H1 (cell line): Measurements from ENCODE around the gene SLC43A1. TPM values are rescaled to one million over a fixed set of nuclear protein-coding genes. Genes with fewer than 3 reads are reported as not detected.
A peak's percentile ranks its signal among the peaks of the same experiment; 100 is the strongest.

ENCODE experiments used
- CTCF ChIA-PET: fragments of 300-600 bp; sonication (Branson Sonifier 250); formaldehyde crosslinking; loops from one replicate; lab custom pipeline; 2021; ENCODE audit not compliant: partially characterized antibody; lab: Charles Lee
- POLR2A ChIA-PET: fragments of 300-600 bp; sonication (Branson Sonifier 250); formaldehyde crosslinking; loops from one replicate; lab custom pipeline; 2021; ENCODE audit warnings: inconsistent platforms; ENCODE audit not compliant: partially characterized antibody; lab: Charles Lee
- DNase-seq, 2 experiments: peaks; one replicate each; pipeline versions ENCODE4 v3.0.0 to v3.0.0-alpha.2; 2010 to 2022; ENCODE audit warnings: low spot score in 2 of 2, low read depth in 1 of 2, mixed read lengths in 1 of 2
- FAIRE-seq: peaks from 2 replicates; lab custom pipeline; 2011; peaks lifted over from hg19 to GRCh38; lab: Jason Lieb, UNC
- H2AFZ ChIP-seq: 2 replicates; pipeline ENCODE4 v1.8.1; 2012; ENCODE audit warnings: low read length, inconsistent platforms
- H2AK5ac ChIP-seq: 2 replicates; pipeline ENCODE4 v1.6.1; 2013; ENCODE audit warnings: low read depth, low read length
- H2BK120ac ChIP-seq: replicated peaks from 2 replicates; pipeline ENCODE3; 2013; ENCODE audit warnings: low read depth, low read length, inconsistent platforms
- H2BK12ac ChIP-seq: 2 replicates; pipeline ENCODE4 v1.6.1; 2013; ENCODE audit warnings: low read depth, low read length
- H2BK15ac ChIP-seq: 2 replicates; pipeline ENCODE4 v1.6.1; 2013; ENCODE audit warnings: low read length
- H2BK20ac ChIP-seq: 2 replicates; pipeline ENCODE4 v1.6.1; 2013; ENCODE audit warnings: low read length
- H2BK5ac ChIP-seq: 2 replicates; pipeline ENCODE4 v1.6.1; 2013; ENCODE audit warnings: low read depth, low read length
- H3K14ac ChIP-seq: 2 replicates; pipeline ENCODE4 v1.6.1; 2013; ENCODE audit warnings: inconsistent platforms; ENCODE audit not compliant: insufficient read length
- H3K18ac ChIP-seq: 2 replicates; pipeline ENCODE4 v1.6.1; 2013; ENCODE audit warnings: low read length; ENCODE audit errors: extremely low read depth
- H3K23ac ChIP-seq: 2 replicates; pipeline ENCODE4 v1.6.1; 2013; ENCODE audit warnings: inconsistent platforms; ENCODE audit not compliant: insufficient read length
- H3K23me2 ChIP-seq: 2 replicates; pipeline ENCODE4 v1.6.1; 2013; ENCODE audit warnings: low read depth, low read length
- H3K27ac ChIP-seq: 2 replicates; pipeline ENCODE4 v1.6.1; 2011; ENCODE audit warnings: low read depth, low read length, inconsistent platforms
- H3K27me3 ChIP-seq, 4 experiments: replicated peaks in 1 of 4; 1 replicate in 1 of 4; 2 replicates in 3 of 4; pipeline versions ENCODE4 v1.6.1 to v1.8.1; 2011 to 2013; ENCODE audit warnings: low read length in 3 of 4, mild to moderate bottlenecking in 3 of 4, inconsistent platforms in 2 of 4, mixed read lengths in 2 of 4, moderate library complexity in 1 of 4; ENCODE audit not compliant: control insufficient read depth in 3 of 4, insufficient read depth in 3 of 4; ENCODE audit errors: extremely low read depth in 1 of 4
- H3K36me3 ChIP-seq, 4 experiments: 2 replicates each; pipeline versions ENCODE4 v1.6.1 to v1.8.1; 2011 to 2013; ENCODE audit warnings: mild to moderate bottlenecking in 4 of 4, low read length in 3 of 4, moderate library complexity in 2 of 4, control low read depth in 1 of 4, inconsistent platforms in 1 of 4; ENCODE audit not compliant: insufficient read depth in 4 of 4, control insufficient read depth in 2 of 4
- H3K4ac ChIP-seq: replicated peaks from 2 replicates; pipeline ENCODE3; 2013; ENCODE audit warnings: low read length, low read depth, mixed read lengths, inconsistent platforms; ENCODE audit not compliant: insufficient read length
- H3K4me1 ChIP-seq, 4 experiments: replicated peaks in 1 of 4; 1 replicate in 1 of 4; 2 replicates in 3 of 4; pipeline versions ENCODE4 v1.6.1 to v1.8.1; 2011 to 2013; ENCODE audit warnings: low read length in 3 of 4, inconsistent platforms in 2 of 4, mixed read lengths in 1 of 4; ENCODE audit not compliant: insufficient read depth in 4 of 4, control insufficient read depth in 3 of 4
- H3K4me2 ChIP-seq, 2 experiments: 2 replicates each; pipeline versions ENCODE4 v1.6.1 to v1.8.1; 2011 to 2013; ENCODE audit warnings: low read depth in 2 of 2, low read length in 2 of 2, control low read depth in 1 of 2, inconsistent platforms in 1 of 2, mild to moderate bottlenecking in 1 of 2; ENCODE audit not compliant: insufficient read depth in 1 of 2
- H3K4me3 ChIP-seq, 4 experiments: fragments of 200-600, 300-600 bp in 1 of 4; sonication (generic), shearing (Covaris generic), sonication (Bioruptor Twin) in 1 of 4; 2 replicates each; pipeline versions ENCODE4 v1.5.1 to v1.8.1; 2011 to 2016; ENCODE audit warnings: low read length in 4 of 4, low read depth in 3 of 4, control low read depth in 2 of 4, inconsistent platforms in 2 of 4, mild to moderate bottlenecking in 2 of 4, mixed read lengths in 1 of 4, moderate library complexity in 1 of 4; ENCODE audit not compliant: insufficient read depth in 2 of 4; ENCODE audit errors: extremely low read depth in 1 of 4
- H3K56ac ChIP-seq: replicated peaks from 2 replicates; pipeline ENCODE3; 2013; ENCODE audit warnings: low read depth, mild to moderate bottlenecking, mixed read lengths, low read length, inconsistent platforms; ENCODE audit not compliant: insufficient read length
- H3K79me1 ChIP-seq: 2 replicates; pipeline ENCODE4 v1.6.1; 2013; ENCODE audit warnings: low read depth, low read length, control low read depth
- H3K79me2 ChIP-seq, 2 experiments: 2 replicates each; pipeline versions ENCODE4 v1.6.1 to v1.8.1; 2012 to 2013; ENCODE audit warnings: low read length in 2 of 2, mild to moderate bottlenecking in 2 of 2, inconsistent platforms in 1 of 2; ENCODE audit not compliant: insufficient read depth in 2 of 2, control insufficient read depth in 1 of 2
- H3K9ac ChIP-seq, 4 experiments: replicated peaks in 1 of 4; 1 replicate in 1 of 4; 2 replicates in 3 of 4; pipeline versions ENCODE4 v1.6.1 to v1.8.1; 2011 to 2013; ENCODE audit warnings: low read depth in 3 of 4, low read length in 3 of 4, control low read depth in 2 of 4, mild to moderate bottlenecking in 2 of 4, moderate library complexity in 2 of 4, inconsistent platforms in 1 of 4; ENCODE audit errors: extremely low read depth in 1 of 4
- H3K9me3 ChIP-seq, 2 experiments: 2 replicates each; pipeline versions ENCODE4 v1.6.1 to v1.8.1; 2012 to 2013; ENCODE audit warnings: mild to moderate bottlenecking in 2 of 2, moderate library complexity in 2 of 2, control low read depth in 1 of 2, inconsistent platforms in 1 of 2, low read depth in 1 of 2, low read length in 1 of 2, mixed read lengths in 1 of 2; ENCODE audit not compliant: insufficient read depth in 2 of 2
- H4K20me1 ChIP-seq, 2 experiments: replicated peaks in 1 of 2; 2 replicates each; pipeline versions ENCODE3 to v1.8.1; 2011 to 2013; ENCODE audit warnings: inconsistent platforms in 2 of 2, low read length in 2 of 2, mild to moderate bottlenecking in 1 of 2; ENCODE audit not compliant: insufficient read depth in 2 of 2, control insufficient read depth in 1 of 2
- H4K5ac ChIP-seq: 2 replicates; pipeline ENCODE4 v1.6.1; 2013; ENCODE audit warnings: low read length, low read depth, mixed read lengths, inconsistent platforms; ENCODE audit not compliant: insufficient read length
- H4K8ac ChIP-seq: 2 replicates; pipeline ENCODE4 v1.8.0; 2013; ENCODE audit warnings: mild to moderate bottlenecking, moderate library complexity, low read length, inconsistent platforms; ENCODE audit not compliant: insufficient read depth; ENCODE audit errors: extremely low read depth
- H4K91ac ChIP-seq: replicated peaks from 2 replicates; pipeline ENCODE3; 2013; ENCODE audit warnings: low read length, mixed read lengths, inconsistent platforms; ENCODE audit not compliant: insufficient read length
- CBX8 ChIP-seq: fragments of 300-800, 300-1000 bp; sonication (generic); IDR thresholded peaks from 2 replicates; pipeline ENCODE4 v1.7.1; 2016; ENCODE audit warnings: low read depth, low read length, borderline replicate concordance
- CTBP2 ChIP-seq: IDR thresholded peaks from 2 replicates; pipeline ENCODE4 v1.7.0; 2011; ENCODE audit warnings: borderline replicate concordance, mild to moderate bottlenecking, moderate library complexity, mixed read lengths, low read length; ENCODE audit not compliant: insufficient read depth, insufficient read length
- JUN ChIP-seq: IDR thresholded peaks from 2 replicates; pipeline ENCODE4 v1.6.1; 2011; ENCODE audit warnings: low read depth, mild to moderate bottlenecking, improper control_type of control experiment, low read length
- KDM4A ChIP-seq: IDR thresholded peaks from one replicate; pipeline ENCODE4 v1.7.1; 2012; ENCODE audit warnings: low read depth, mild to moderate bottlenecking, moderate library complexity, low read length, inconsistent platforms; ENCODE audit not compliant: severe bottlenecking
- NANOG ChIP-seq: IDR thresholded peaks from 2 replicates; pipeline ENCODE4 v1.6.1; 2011; ENCODE audit warnings: low read length, low read depth, mild to moderate bottlenecking, inconsistent platforms; ENCODE audit not compliant: insufficient read depth, poor library complexity, severe bottlenecking
- SP1 ChIP-seq: IDR thresholded peaks from 2 replicates; pipeline ENCODE4 v1.6.1; 2011; ENCODE audit warnings: low read depth, low read length
- SRF ChIP-seq: IDR thresholded peaks from 2 replicates; pipeline ENCODE4 v1.6.1; 2011; ENCODE audit warnings: mild to moderate bottlenecking, low read depth, low read length, moderate library complexity
- TAF1 ChIP-seq: IDR thresholded peaks from 2 replicates; pipeline ENCODE4 v1.6.1; 2011; ENCODE audit warnings: mild to moderate bottlenecking, low read depth, low read length
- WGBS, 2 experiments: shearing (Covaris generic) in 1 of 2; methylation state at CpG; one replicate each; pipeline versions ENCODE4 v1.1.6 to v1.1.7; 2013 to 2015; ENCODE audit warnings: low lambda C conversion rate in 2 of 2, mixed read lengths in 2 of 2, inconsistent platforms in 1 of 2, low coverage in 1 of 2, missing lambda C conversion rate in 1 of 2; ENCODE audit not compliant: insufficient replicate concordance in 2 of 2, insufficient coverage in 1 of 2, insufficient read length in 1 of 2; ENCODE audit errors: extremely low coverage in 1 of 2, missing lambda C conversion rate in 1 of 2; 5-methylcytosine and 5-hydroxymethylcytosine counted together
- polyA plus RNA-seq, 7 experiments: library from polyadenylated mRNA; depleted of rRNA in 3 of 7; stranded (reverse) in 5 of 7; unstranded in 2 of 7; fragments of >200 nt in 5 of 7; fragments of 200-250 nt in 2 of 7; gene quantifications; 1 replicate in 5 of 7; 2 replicates in 1 of 7; 4 replicates in 1 of 7; pipeline versions ENCODE4 v1.2.1 to v1.2.3, GENCODE V29; 2011 to 2013; ENCODE audit warnings: missing spikeins in 2 of 7, mixed read lengths in 2 of 7
- total RNA-seq: library from RNA; stranded (reverse); fragmentation: NEBNext Ultra II Directional; extraction: Animal tissue kit (Norgen Biotek cat#: 25700); gene quantifications from 2 replicates; pipeline ENCODE4 v1.2.1, GENCODE V29; 2021
- TF ChIP-seq, protein P1 (sequence below): IDR thresholded peaks from 2 replicates; pipeline ENCODE4 v1.6.1; 2011; ENCODE audit warnings: low read depth, mild to moderate bottlenecking, low read length; ENCODE audit not compliant: insufficient read depth

SLC43A1 gene
- total and polyA plus RNA-seq, 2 of the 8 experiments (the other 6 are each of a cell fraction or from before 2014, with no cell fraction given), result 34.5 to 58.0 TPM

DNA sequence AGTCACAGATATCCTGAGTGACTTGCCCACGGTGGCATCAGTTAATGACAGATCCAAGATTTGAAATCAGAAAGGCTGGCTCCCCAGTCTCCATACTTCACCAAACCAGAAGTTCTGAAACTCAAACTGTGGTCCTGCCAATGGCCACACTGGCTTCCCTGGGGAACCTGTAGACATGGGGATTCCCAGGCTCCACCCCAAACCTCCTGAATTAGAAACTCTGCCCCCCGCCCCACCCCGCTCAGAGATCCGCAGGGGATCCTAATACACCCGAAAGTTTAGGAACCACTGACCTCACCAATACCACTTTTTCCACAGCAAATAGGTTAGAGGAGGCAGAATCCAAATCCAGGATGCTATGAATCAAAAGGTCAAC is 39.8 kb downstream of the SLC43A1 start:
- POLR2A ChIA-PET, result interaction anchor here (1.3 to 11.2 kb wide), 3 partner anchors 13 to 134 kb away, joined by 5 to 141 read pairs (median 60); partner anchors contain the start of gene RTN4RL2
- no peak for TF ChIP-seq TAF1
- TF ChIP-seq SP1, result no peak
- TF ChIP-seq KDM4A, result no peak
- no peak for TF ChIP-seq NANOG
- no peak for TF ChIP-seq CBX8
- TF ChIP-seq JUN, result no peak
- no peak for TF ChIP-seq SRF
- TF ChIP-seq, protein P1, sequence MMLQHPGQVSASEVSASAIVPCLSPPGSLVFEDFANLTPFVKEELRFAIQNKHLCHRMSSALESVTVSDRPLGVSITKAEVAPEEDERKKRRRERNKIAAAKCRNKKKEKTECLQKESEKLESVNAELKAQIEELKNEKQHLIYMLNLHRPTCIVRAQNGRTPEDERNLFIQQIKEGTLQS, result no peak
- TF ChIP-seq CTBP2, result no peak

More for the DNA sequence above, 39.8 kb downstream of the SLC43A1 start:
- no peak overlapping the region for H3K14ac ChIP-seq
- H3K23ac ChIP-seq, result no peak overlapping the region
- peak overlapping the region in 2 of 4 experiments; percentile 42 to 50; a peak in 3 of 7 replicates for H3K9ac ChIP-seq
- peaks cover 11% of the 10 kb centered on the region; the same call in 1 of the 2 replicates for H3K23me2 ChIP-seq
- CTCF ChIA-PET, result interaction anchor here (1.2 to 20.4 kb wide), 5 partner anchors 12 to 26 kb away, joined by 3 to 452 read pairs (median 8); partner anchors contain the start of gene RTN4RL2
- peak overlapping the region; percentile 50; the same call in 1 of the 2 replicates for H2BK12ac ChIP-seq
- H3K18ac ChIP-seq, result 0 out of 2 replicates have a peak overlapping the region, but pooled peaks have one; percentile 87
- H3K27me3 ChIP-seq, result peaks cover 0 to 35% (median 22%) of the 10 kb centered on the region in 4 experiments; a peak in 6 of 7 replicates
- 55% methylated on average over 5 of the region's 5 CpGs; no CpG with 5 or more reads in 1 of the 2 experiments for WGBS, 2 experiments
- H2BK20ac ChIP-seq, result no peak overlapping the region
- H3K79me1 ChIP-seq, result no peaks in the 10 kb centered on the region
- H3K4ac ChIP-seq, result no peak overlapping the region
- no peak overlapping the region for H3K27ac ChIP-seq
- DNase-seq (no peak), FAIRE-seq (no peak)
- no peaks in the 10 kb centered on the region for H3K9me3 ChIP-seq
- no peak overlapping the region for H2BK15ac ChIP-seq
- H4K5ac ChIP-seq, result no peak overlapping the region
- H2AK5ac ChIP-seq, result no peak overlapping the region
- H4K20me1 ChIP-seq, result peaks cover 4 to 7% of the 10 kb centered on the region in 2 experiments
- no peak overlapping the region for H2AFZ ChIP-seq
- no peak overlapping the region for H3K56ac ChIP-seq
- H2BK5ac ChIP-seq, result no peak overlapping the region
- peak overlapping the region in 1 of 4 experiments; percentile 57; a peak in 2 of 8 replicates for H3K4me3 ChIP-seq
- H4K8ac ChIP-seq, result 0 out of 2 replicates have a peak overlapping the region, but pooled peaks have one; percentile 88
- peaks cover 0 to 5% (median 0%) of the 10 kb centered on the region in 4 experiments; a peak in 1 of 8 replicates for H3K36me3 ChIP-seq
- H4K91ac ChIP-seq, result no peak overlapping the region
- no peaks in the 10 kb centered on the region for H3K79me2 ChIP-seq
- H3K4me1 ChIP-seq, result peaks cover 6 to 30% (median 16%) of the 10 kb centered on the region in 4 experiments
- H2BK120ac ChIP-seq, result no peak overlapping the region
- peak overlapping the region; percentile 52 to 73 for H3K4me2 ChIP-seq
